NCI-H1694 (cell line): ENCODE data around the gene DDX24.

Source experiments
- DNase-seq: peaks from one replicate; lab custom pipeline; 2025; lab: John Stamatoyannopoulos, UW

The DDX24 gene, protein sequence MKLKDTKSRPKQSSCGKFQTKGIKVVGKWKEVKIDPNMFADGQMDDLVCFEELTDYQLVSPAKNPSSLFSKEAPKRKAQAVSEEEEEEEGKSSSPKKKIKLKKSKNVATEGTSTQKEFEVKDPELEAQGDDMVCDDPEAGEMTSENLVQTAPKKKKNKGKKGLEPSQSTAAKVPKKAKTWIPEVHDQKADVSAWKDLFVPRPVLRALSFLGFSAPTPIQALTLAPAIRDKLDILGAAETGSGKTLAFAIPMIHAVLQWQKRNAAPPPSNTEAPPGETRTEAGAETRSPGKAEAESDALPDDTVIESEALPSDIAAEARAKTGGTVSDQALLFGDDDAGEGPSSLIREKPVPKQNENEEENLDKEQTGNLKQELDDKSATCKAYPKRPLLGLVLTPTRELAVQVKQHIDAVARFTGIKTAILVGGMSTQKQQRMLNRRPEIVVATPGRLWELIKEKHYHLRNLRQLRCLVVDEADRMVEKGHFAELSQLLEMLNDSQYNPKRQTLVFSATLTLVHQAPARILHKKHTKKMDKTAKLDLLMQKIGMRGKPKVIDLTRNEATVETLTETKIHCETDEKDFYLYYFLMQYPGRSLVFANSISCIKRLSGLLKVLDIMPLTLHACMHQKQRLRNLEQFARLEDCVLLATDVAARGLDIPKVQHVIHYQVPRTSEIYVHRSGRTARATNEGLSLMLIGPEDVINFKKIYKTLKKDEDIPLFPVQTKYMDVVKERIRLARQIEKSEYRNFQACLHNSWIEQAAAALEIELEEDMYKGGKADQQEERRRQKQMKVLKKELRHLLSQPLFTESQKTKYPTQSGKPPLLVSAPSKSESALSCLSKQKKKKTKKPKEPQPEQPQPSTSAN

DNA sequence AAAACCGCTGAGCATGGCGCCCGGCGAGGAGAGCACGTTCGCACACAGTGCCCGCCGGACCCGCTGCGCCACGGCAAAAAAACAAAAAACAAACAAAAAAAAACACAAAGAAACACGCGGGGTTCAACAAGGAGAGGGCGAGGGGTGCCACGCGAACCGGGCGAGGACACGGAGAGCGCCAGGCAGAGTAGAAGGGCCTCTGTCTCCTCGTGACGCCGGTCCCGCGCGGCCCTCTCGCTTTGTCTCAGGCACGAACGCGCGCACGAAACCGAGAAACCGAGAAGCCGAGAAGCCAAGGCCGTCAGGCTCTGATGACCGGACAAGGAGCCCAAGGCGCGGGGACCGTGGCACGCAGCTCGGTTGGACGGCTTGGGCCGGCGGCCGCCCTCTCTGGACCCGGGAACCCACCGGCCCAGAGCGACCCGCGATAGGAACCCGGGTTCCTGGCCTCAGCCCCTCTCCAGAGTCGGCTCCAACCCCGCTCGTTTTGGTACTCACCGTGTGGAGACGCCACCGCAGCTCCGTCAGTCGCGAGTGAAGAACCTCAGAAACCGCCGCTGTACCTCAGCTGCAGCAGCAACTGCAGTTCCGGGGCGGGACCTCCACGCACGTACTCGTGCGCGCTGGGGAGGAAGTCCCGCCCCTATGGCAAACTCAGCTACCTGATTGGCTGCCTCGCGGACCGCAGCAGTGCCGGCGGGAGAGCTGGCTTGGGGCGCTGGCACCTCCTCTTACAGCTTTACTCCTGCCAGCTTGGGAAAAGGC, at the start of gene DDX24, which contains the start of gene IFI27L1:
DDX24 (minus strand) TSS at position 582 of the 765 bp plus-strand sequence. CDS start 1,460 bp downstream, outside the sequence.
IFI27L1 (plus strand) TSS at position 690 of the 765 bp plus-strand sequence. CDS start 15,628 bp downstream, outside the sequence.
- DNase-seq = peak; percentile 97

DNA sequence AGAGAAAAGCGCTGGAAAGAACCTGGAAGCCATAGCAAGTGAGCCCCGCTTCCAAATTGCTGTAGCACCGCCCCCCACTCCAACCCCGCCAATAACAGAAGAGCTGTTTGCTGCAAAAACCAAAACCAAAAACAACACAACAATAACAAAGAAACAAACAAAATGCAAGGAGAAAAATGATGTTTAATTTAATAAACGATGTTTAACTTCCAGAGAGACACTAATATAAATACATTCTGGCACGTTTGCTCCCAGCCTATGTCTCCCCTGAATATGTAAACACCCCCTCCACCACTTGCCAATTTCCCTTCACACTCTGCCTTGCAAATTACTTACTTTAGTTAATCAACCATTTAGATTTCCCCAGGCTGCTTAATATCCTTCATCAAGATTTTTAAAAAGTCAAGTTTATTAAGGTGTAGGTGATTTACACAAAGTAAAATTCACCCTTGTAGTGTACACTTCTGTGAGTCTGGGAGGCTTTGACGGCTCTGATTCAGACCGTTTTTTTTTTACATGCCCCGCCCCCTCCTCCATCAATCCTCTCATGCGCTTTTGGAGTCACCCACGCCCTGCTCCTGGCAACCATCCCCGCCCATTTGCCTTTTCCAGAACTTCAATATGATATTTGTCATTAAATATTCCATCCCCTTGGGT, 48.9 kb upstream of the DDX24 start:
- DNase-seq = peak; percentile 93

DNA sequence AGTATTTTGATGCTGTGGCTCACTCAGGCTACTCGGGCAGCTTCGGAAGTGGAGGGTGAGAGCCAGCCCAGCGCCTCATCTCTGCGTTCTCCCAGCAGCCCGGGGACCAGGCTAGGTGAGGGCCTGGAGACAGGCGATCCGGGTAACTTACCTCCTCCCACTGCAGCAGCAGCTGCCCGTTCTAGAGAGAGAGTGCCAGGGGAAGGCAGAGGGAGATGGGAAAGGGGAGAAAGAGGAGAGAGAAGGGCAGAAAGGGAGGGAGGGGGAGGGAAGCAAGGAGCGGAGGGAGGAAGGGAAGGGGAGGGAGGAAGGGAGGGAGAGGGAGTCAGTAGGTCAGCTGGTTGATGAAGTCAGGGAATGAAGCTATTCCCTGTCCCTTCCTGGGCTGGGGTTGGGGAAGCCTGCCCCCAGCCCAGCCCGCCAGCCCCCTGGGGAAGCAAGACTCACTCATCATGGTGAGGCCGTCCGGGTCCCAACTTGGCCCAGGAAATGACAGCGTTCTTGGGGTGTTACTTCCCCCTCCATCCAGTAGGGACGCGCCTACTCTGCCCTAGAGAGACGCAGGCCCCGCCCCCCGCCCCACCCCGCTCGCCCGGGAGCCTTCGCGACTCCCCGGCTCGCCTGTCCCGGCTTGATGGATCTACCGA, 48.2 kb upstream of the DDX24 start, which contains the start of gene IFI27L2:
IFI27L2 (minus strand) TSS at position 494 of the 647 bp plus-strand sequence; CDS start at position 454, 40 bp downstream.
- peak; percentile 93 for DNase-seq

DNA sequence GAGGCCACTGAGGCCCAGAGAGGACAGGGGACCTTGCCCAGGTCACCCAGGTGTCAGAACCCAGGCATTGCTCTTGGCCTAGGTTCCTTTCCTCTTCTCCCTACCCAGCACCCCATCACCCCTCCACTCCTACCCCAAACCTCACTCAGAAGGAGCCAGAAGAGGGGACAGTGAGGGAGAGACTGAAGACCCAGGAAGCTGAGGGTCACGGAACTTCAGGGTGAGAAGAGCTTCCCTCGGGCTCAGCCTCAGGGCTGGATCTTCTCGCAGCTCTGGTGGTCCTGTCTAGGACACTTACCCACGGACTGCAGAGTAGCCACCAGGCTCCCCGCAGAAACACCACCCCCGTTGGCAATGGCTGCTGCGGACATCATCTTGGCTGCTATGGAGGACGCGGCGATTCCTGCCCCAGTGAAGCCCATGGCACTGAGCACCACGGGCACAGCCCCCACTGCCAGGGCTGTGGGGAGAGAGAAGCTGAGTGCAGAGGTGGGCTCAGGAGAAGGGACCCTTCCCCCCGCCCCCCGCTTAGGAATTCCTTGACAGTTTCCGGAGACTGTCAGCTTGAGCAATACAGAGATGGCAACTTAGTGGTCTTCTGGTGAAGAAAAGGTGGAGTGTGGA, 47.3 kb upstream of the DDX24 start:
- no peak for DNase-seq

DNA sequence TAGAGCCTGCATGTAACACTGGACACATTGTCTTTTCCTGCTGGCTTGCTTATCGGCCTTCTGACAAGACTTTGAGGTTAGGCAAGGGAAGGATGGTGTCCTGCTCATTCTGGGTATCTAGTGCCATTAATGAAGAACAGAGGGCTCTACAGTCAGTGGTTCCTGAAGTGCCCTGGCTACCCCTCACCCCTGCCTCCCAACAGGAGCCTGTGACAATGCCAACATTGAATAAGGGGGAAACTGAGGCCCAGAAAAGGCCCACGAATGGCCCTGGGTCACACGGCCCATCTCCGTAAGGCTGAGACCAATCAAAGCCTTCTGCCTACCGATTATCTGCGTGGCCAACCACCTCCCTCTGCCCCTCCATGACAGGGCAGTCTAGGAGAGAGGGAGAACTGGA, 46.3 kb upstream of the DDX24 start:
- no peak for DNase-seq

DNA sequence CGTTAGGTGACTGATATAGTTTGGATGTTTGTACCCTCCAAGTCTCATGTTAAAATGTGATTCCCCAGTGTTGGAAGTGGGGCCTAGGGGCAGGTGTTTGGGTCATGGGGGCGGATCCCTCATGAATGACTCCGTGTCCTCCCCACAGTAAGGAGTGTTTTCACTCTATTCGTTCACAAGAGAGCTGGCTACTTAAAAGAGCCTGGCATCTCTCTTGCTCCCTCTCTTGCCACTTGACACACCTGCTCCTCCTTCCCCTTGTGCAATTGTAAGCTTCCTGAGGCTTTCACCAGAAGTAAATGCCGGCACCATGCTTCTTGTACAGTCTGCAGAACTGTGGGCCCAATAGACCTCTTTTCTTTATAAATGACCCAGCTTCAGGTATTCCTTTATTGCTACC, 45.8 kb upstream of the DDX24 start:
- DNase-seq = no peak

DNA sequence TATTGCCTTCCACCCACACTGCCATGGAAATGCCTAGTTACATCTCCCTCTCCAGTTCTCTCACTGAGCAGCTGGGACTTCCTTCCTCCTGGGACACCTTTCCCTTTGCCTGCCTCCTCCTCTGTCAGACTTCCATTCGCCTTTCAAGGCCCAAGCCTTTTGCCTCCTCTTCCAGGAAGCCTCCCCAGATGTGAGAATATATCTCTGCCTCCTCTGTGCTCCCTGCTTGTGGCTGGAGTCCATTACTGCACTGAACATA, 45.3 kb upstream of the DDX24 start:
- DNase-seq = no peak

DNA sequence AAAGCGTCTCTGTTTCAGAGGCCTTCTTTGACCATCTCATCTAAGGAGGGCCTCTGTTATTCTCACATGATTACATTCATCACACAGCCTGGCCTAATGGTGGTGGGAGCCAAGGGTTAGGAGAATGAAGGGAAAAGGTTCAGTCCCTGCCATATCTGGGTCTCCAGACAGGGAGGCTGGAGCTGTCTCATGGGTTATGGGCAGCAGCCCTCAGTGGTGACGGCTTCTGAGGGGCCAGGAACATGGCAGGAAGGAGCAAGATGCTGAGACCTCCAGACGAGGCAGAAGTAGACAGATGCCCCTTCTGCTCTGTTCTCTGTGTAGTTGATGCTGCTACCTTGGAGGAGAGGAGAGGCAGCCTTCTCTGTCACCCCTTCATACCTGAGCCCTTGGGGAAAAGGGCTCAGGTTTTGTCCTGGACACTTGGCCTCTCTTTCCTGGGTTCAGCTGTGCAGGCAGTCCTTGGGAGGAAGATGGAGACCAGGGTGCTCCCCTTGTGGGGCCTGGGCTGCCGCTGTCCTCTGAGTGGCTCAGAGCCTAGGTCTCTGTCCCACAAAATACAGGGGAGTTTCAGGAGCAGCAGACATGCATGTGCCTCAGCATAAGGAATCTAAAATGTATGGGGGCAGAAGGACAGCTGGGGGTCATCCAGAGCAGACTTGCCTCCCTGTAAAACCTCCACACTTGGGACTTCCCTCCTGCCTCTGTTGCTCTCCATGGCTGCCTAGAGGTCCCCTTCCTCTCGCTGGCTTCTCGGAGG, 44.8 kb upstream of the DDX24 start:
- DNase-seq = no peak

DNA sequence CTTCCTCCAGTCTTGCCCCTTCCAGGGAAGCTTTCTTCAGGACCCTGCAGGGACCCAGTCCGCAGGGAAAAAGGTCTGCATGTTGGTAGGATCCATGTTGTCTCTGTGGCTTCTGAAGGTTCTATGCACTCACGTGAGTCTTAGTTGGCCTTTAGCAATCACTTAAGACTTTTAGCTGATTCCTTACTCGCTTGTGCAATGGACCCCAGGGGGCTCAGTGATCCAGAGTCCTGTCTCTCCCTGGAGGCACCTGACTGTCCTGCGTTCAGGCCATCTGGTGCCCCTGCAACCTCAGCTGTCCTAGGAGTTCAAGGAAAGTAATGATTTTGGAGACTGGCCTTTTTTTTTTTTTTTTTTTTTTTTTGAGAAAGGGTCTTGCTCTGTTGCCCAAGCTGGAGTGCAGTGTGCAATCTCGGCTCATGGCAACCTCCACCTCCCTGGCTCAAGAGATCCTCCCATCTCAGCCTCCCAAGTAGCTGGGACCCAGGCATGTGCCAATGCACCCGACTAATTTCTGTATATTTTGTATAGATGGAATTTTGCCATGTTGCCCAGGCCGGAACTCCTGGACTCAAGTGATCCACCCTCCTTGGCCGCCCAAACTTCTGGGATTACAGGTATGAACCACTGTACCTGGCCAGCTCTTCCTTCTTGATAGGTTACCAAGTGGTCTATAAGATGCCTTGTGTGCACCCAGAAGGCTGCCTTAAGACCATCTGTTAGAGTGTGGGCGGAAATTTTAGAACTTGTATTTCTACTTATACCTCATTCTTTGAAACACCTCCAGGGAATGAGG, 43.8 kb upstream of the DDX24 start:
- DNase-seq = no peak

DNA sequence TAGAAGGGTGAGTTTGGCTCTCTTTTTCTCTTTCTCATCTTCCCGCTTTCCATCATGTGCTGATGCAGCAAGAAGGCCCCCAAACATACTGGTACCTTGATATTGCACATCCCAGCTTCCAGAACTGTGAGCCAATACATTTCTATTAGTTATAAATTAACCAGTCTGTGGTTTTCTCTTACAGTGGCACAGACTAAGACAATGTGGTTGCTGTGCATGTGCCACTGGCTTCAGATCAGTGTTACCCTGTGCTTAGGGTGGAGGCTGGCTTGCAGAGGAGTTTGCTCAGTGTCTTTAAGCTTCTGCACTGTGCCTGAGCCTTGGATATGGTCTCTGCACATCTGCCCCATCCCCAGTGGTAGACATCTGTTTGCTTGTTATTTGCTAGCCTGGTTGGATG, 42.9 kb upstream of the DDX24 start:
- no peak for DNase-seq

DNA sequence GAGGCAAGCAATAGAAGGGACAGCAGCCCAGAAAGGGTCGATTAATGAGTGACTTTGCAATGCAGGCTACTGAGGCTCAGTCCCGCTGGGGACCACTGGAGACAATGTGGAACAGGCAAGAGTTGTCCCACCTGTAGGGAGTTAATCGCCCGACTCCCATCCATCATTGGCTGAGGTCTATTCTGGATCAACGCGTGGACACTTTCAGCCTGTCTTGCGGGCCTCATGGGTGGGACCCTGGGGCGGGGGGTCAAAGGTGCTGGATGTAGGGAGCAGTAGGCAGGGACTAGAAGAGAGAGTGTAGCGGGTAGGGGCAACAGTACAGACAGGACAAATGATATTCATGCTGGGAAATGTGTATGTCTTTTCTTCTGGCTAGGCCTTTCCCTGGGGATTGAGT, 42.3 kb upstream of the DDX24 start:
- DNase-seq = no peak

DNA sequence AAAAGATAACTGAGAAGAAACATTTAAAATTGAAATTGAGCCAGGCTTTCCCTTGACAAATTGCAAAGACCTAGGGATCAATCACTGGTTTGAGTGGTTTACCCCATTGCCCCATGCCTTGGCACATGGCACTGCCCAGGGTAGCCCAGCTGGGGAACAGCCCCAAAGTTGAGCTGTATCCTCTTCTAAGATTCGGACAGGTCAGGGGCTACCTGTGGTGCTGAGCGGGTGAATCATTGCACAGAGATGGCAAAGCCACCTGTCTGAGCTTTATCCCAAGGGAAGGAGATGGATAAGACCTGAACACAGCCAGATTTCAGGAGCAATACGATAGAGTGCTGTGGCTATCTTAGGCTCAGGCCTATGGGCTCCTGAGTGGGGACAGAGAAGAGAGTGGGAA, 41.4 kb upstream of the DDX24 start:
- DNase-seq = no peak

DNA sequence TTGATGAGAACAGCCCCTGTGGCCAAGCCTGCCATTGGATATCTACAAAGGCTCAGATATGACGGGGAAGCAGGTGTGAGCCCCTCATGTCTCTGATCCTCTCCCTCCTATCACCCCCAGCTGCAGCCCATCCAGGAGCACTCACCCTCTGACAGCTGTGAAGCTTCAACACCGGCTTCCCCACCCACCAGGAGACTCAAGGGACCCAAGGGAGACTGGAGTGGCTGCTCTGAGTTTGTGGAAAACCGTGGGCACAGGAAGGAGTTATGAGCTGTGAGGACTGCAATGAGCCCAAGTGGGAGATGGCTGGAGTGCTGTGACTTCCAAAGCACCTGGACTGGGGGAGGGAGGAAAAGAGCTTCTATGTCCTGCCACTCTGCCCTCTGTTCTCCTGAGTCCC, 40.5 kb upstream of the DDX24 start:
- DNase-seq = no peak

DNA sequence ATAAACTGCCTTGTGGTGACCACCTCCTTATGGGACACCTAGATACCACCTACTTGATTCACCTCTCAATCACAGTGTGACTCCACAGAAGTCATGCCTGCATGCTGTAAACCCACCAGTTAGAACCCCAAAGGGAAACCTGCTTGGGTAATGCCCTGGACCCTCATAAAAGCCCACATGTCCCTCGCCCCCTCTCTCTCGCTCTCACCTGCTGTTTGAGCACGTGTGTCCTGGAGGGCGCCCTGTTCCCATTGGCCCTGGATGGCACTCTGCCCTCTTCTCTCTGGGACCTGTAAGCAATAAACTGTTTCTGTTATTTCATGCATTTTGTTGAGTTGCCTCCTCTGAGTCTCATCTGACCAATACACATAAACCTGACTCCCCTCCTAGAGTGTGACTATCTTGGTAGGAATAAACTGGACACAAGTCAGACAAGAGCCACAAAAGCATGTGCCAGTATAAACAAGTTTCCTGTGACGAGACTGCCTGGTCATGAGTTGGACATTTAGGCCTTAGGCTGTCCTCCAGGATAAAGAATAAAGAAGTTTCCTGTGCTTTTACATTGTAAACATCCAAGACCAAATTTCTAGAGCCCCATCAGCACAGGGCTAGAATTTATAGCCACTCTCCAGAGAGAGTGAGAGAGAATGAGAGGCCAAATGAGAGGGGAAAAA, 39.8 kb upstream of the DDX24 start:
- DNase-seq = no peak

DNA sequence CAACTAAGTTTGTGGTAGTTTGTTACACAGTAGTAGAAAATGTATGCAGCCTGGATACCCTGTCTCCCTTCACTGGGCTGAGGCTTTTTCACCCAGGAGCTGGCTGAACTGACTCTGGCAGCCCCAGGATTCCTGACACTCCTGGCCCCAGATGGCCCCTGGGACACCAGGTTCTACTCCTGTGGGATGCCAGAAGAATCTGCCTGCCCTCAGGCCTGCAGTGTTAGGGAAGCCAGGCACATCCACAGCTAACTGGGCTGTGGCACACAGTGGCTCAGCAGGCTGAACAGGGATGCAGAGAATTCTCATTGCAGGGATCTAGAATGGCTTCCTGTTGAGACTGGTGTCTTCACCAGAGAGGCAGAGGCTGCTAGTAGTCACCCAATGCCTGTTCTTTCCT, 38.1 kb upstream of the DDX24 start:
- no peak for DNase-seq

DNA sequence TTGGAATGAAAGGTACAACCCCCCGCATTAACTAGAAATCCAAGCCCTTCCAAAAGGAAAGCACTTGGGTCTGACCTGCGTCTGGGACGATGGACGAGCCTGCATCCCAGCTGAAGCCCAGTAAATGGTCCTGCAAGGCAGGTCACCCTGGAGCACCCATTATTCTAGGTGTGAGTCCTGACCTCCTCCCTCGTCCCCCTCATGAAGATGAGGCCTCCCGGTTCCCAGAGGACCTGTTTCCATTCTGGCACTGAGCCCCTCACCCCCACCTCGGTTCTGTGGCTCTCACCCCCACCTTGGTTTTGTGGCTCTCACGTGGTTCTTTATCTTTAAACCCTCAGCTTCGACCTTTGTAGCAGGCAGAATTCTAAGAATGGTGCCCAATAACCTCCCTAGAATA, 36.9 kb upstream of the DDX24 start:
- DNase-seq = no peak

DNA sequence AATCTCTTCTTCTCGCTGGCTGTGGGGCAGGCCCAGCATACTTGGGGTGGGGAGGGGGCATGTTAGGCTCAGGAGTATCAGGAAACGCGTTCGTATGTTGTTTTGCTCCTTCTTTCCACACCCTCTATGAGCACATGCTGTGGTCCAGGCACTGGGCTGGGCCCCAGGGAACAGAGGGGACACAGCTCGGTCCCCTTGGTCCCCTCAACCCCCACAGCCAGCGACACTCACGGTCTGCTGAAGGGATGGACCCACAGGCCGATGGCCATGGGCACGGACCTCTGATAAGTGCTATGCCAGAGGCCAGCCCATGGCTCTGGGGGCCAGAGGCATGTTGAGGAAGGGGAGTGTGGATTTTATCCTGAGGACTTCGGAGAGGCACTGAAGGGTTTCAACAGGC, 35.7 kb upstream of the DDX24 start:
- no peak for DNase-seq

DNA sequence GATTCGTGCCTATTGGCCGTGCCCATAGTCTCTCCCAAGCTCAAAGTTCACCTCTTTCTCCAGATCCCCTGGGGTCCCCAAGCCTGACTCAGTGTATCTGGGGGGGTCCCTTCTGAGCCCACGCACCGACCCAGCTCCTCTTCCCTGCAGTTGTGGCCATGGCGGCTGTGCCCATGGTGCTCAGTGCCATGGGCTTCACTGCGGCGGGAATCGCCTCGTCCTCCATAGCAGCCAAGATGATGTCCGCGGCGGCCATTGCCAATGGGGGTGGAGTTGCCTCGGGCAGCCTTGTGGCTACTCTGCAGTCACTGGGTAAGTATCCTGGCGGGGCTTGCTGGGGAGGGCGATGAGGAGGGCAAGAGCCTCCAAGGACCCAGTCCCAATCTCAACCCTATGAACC, 34.6 kb upstream of the DDX24 start:
- no peak for DNase-seq
